SIG-M5 treated with dmso at 0.1 percent for 504 hours (cell line): ENCODE results near the gene IFNG-AS1.
A peak's percentile ranks its signal among the peaks of the same experiment; 100 is the strongest.

Experiments used
- DNase-seq: peaks from one replicate; lab custom pipeline; 2025; ENCODE audit not compliant: unreplicated experiment; lab: John Stamatoyannopoulos, UW

The IFNG-AS1 gene

GRCh38 chr12:67993143-67993542 lies 3.9 kb downstream of the IFNG-AS1 start:
- no peak for DNase-seq

- DNase-seq = no peak
Observed at GRCh38 chr12:67994046-67994445, 4.8 kb downstream of the IFNG-AS1 start.

GRCh38 chr12:67996347-67996746 lies 7.1 kb downstream of the IFNG-AS1 start:
- no peak for DNase-seq

- DNase-seq = no peak
Observed at GRCh38 chr12:67998379-67998778, 9.1 kb downstream of the IFNG-AS1 start.

GRCh38 chr12:67999244-67999643 lies 10.0 kb downstream of the IFNG-AS1 start:
- no peak for DNase-seq

- DNase-seq = peak; percentile 8
Observed at GRCh38 chr12:68001486-68002466, 12.5 kb downstream of the IFNG-AS1 start.

- no peak for DNase-seq
Observed at GRCh38 chr12:68003777-68004176, 14.5 kb downstream of the IFNG-AS1 start.

- DNase-seq = no peak
Observed at GRCh38 chr12:68007033-68007432, 17.8 kb downstream of the IFNG-AS1 start.

- no peak for DNase-seq
Observed at GRCh38 chr12:68007466-68007865, 18.2 kb downstream of the IFNG-AS1 start.

GRCh38 chr12:68011206-68011881 lies 22.1 kb downstream of the IFNG-AS1 start:
- DNase-seq = no peak

- no peak for DNase-seq
Observed at GRCh38 chr12:68011882-68012207, 22.6 kb downstream of the IFNG-AS1 start.

- DNase-seq = no peak
Observed at GRCh38 chr12:68012712-68013111, 23.5 kb downstream of the IFNG-AS1 start.

- no peak for DNase-seq
Observed at GRCh38 chr12:68013181-68013580, 23.9 kb downstream of the IFNG-AS1 start.

GRCh38 chr12:68016136-68016535 lies 26.9 kb downstream of the IFNG-AS1 start:
- DNase-seq = no peak

GRCh38 chr12:68018315-68018714 lies 29.1 kb downstream of the IFNG-AS1 start:
- DNase-seq = no peak

- DNase-seq = no peak
Observed at GRCh38 chr12:68020049-68020448, 30.8 kb downstream of the IFNG-AS1 start.

- no peak for DNase-seq
Observed at GRCh38 chr12:68020699-68021098, 31.5 kb downstream of the IFNG-AS1 start.

- no peak for DNase-seq
Observed at GRCh38 chr12:68028647-68029046, 39.4 kb downstream of the IFNG-AS1 start.

GRCh38 chr12:68030248-68030647 lies 41.0 kb downstream of the IFNG-AS1 start:
- no peak for DNase-seq

- no peak for DNase-seq
Observed at GRCh38 chr12:68031174-68031573, 41.9 kb downstream of the IFNG-AS1 start.

GRCh38 chr12:68031881-68032739 lies 42.9 kb downstream of the IFNG-AS1 start:
- no peak for DNase-seq
